T-helper 2 cell treated with Interferon-gamma antibody and Interleukin-4, amounts not matched to agents 5 μg/mL and 100 μg/mL, for 36 hours (primary cell): ENCODE data around the gene HERPUD2.
A peak's percentile ranks its signal among the peaks of the same experiment; 100 is the strongest.
"Not testable (repeated sequence)": the region's sequence is repeated elsewhere in the genome, so short reads cannot be mapped to it uniquely, and the experiment has no call there.

Source experiments
- DNase-seq: peaks from one replicate; pipeline ENCODE4 v3.0.0; 2021; ENCODE audit warnings: low spot score
- H3K27ac Mint-ChIP-seq: one replicate; pipeline ENCODE4 v1.8.0; 2021; ENCODE audit warnings: mild to moderate bottlenecking, mixed read lengths
- H3K27me3 Mint-ChIP-seq: one replicate; pipeline ENCODE4 v1.8.0; 2021; ENCODE audit warnings: low read depth, mixed read lengths
- H3K36me3 Mint-ChIP-seq: one replicate; pipeline ENCODE4 v1.8.0; 2021; ENCODE audit warnings: low read depth, mixed read lengths
- H3K4me1 Mint-ChIP-seq: one replicate; pipeline ENCODE4 v1.8.0; 2021; ENCODE audit warnings: low read depth, mixed read lengths
- H3K4me3 Mint-ChIP-seq: one replicate; pipeline ENCODE4 v1.8.0; 2022; ENCODE audit warnings: mild to moderate bottlenecking, moderate library complexity, mixed read lengths
- H3K9me3 Mint-ChIP-seq: one replicate; pipeline ENCODE4 v1.8.0; 2021; ENCODE audit warnings: mixed read lengths

The HERPUD2 gene

DNA sequence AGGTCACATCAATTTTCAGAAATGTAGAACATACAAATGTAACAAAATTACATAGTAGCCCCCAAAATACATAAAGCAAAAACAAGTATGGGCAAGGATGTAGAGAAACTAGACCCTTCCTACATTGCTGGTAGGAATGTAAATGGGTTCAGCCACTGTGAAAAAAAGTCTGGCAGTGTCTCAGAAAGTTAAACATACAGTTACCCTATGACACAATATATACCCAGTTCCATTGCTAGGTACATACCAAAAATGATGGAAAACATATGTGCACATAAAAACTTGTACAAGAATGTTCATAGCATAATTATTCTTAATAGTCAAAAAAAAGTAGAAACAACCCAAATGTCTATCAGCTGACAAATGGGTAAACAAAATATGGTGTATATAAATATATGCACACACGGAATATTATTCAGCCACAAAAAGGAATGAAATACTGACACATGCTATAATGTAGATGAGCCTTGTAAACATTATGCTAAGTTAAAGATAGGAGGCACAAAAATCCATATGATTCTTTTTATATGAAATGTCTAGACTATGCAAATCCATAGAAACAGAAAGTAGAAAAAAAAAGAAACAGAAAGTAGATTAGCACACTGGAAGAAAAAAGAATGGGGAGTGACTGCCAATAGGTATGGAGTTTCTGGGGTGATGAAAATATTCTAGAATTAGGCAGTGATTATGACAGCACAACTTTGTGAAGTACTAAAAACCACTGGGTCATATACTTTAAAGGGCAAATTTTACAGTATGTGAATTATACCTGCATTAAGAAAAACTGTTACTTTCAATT, 13.5 kb downstream of the HERPUD2 start:
- no peak for DNase-seq
- Mint-ChIP-seq H3K4me3 (peak overlapping the region; percentile 21), H3K27me3 (no peaks in the 10 kb centered on the region), H3K4me1 (peaks cover 33% of the 10 kb centered on the region), H3K36me3 (peaks cover 23% of the 10 kb centered on the region), H3K9me3 (peaks cover 4% of the 10 kb centered on the region), H3K27ac (no peak overlapping the region)

DNA sequence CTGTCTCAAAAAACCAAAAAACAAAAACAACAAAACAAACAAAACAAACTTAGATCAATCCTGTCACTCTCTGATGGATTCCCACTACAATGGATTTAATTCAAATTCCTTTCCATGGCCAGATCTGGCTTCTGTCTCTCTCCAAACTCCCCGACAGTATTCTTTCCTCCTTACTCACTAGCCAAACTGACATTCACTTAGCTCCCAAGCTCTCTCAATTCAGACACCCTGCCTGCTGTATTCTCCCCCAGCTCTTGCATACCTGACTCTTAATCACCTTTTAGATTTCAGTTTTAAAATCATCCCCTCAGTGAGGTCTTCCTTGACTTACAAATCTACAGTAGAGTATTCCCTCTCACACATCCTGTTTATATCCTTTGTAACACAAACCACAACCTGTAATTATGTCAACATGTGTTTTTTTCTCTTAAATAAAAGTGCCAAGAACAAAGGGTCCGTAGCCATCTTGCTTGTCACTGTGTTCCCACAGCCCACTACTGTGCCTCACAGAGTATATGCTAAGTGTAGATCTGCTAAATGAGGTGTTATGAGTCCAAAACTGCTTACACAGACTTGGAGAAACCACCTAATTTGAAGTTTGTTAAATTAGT, 14.4 kb downstream of the HERPUD2 start:
- no peak for DNase-seq
- Mint-ChIP-seq H3K27me3 (no peaks in the 10 kb centered on the region), H3K9me3 (peaks cover 4% of the 10 kb centered on the region), H3K27ac (peak overlapping the region; percentile 18), H3K4me3 (no peak overlapping the region), H3K36me3 (peaks cover 22% of the 10 kb centered on the region), H3K4me1 (peaks cover 36% of the 10 kb centered on the region)

DNA sequence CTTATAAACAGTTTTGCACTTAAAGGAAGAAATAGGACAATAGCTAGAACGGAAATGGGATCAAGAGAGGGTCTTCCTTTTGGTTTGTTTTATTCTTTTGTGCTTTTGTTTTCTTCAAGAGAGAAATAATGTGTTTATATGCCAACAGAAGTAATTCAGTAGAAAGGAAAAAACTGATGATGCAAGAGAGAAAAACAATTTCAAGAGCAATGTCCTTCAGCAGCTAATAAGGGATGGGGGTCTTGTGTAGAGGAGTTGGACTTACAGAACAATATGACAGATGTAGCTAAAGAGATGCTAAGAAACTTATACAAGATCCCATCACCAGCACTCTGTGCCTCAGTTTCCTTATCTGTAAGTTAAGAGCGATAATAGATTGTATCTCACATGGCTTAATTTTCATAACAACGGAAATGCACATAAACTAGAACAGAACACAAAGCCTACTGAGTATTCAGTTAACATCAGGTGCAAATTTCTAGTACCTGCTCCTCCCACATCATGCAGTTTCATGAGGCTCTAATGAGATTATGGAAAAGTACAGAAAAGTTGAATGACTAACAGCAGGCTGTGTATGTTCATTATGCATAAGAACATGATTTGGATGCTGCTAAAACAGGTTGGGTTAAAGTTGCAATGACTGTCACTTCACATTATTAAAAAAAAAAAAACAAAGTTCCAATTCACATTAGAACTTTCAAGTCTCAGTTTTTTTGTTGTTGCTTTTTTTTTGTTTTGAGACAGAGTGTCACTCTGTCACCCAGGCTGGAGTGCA, 17.2 kb downstream of the HERPUD2 start:
- Mint-ChIP-seq H3K4me3 (no peak overlapping the region), H3K9me3 (no peaks in the 10 kb centered on the region), H3K36me3 (peaks cover 14% of the 10 kb centered on the region), H3K4me1 (peaks cover 30% of the 10 kb centered on the region), H3K27me3 (no peaks in the 10 kb centered on the region), H3K27ac (no peak overlapping the region)
- DNase-seq, result no peak

DNA sequence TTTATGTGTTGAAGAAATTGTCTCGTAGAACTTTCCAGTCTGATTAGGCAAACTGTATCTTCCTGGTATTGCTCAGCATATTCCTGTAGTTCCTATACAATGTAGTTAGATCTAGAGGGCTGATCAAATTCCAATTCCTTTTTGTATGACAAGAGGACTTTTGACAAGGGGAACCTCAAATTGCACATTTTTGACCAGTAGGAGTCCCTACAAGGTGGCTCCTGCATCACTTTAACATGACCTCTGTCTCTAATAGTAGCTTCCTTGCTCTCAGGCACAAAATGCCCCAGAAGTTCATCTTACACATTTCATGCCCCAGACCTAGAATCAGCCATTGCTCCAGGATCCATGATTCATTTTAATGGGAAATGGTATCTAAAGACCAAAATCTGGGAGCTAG, 18.7 kb downstream of the HERPUD2 start:
- DNase-seq, result no peak
- H3K9me3 Mint-ChIP-seq, result no peaks in the 10 kb centered on the region
- H3K4me3 Mint-ChIP-seq, result no peak overlapping the region
- H3K36me3 Mint-ChIP-seq, result peaks cover 11% of the 10 kb centered on the region
- no peak overlapping the region for H3K27ac Mint-ChIP-seq
- no peaks in the 10 kb centered on the region for H3K27me3 Mint-ChIP-seq
- peaks cover 22% of the 10 kb centered on the region for H3K4me1 Mint-ChIP-seq

DNA sequence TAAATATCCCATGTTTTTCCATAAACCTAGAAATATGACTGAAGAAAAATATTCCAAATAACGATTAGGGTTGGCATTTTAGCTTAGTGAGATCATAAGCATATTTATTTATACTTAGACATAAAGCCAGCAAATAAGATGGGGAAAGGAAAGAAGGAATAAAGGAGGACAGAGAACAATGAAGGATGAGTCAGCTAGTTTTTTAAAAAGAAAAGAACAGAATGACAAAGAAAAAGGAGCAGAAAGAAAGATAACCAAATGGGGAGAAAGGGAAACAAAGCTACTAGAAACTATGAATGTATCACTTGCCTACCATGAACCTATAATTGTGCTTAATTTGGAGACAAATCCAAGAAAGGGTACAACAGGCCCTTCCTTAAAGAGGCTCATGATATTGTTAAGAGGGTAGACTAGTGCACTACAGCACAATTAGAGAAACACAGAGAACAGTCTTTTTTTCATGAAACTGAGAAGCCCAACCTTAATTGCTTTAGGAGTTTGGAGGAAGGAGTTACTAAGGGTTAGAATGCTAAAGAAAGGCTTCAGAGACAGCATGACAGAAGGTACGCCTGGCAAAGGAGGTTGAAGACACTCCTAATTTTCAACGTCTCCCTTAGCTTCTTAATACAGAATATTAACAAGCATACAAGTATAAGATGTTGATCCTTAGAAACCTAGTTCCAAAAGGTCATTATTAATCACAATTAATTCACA, 23.9 kb downstream of the HERPUD2 start:
- no peak for DNase-seq
- H3K9me3 Mint-ChIP-seq, result no peaks in the 10 kb centered on the region
- peaks cover 35% of the 10 kb centered on the region for H3K36me3 Mint-ChIP-seq
- peaks cover 4% of the 10 kb centered on the region for H3K4me1 Mint-ChIP-seq
- H3K27ac Mint-ChIP-seq, result peak overlapping the region; percentile 22
- no peak overlapping the region for H3K4me3 Mint-ChIP-seq
- H3K27me3 Mint-ChIP-seq, result no peaks in the 10 kb centered on the region

DNA sequence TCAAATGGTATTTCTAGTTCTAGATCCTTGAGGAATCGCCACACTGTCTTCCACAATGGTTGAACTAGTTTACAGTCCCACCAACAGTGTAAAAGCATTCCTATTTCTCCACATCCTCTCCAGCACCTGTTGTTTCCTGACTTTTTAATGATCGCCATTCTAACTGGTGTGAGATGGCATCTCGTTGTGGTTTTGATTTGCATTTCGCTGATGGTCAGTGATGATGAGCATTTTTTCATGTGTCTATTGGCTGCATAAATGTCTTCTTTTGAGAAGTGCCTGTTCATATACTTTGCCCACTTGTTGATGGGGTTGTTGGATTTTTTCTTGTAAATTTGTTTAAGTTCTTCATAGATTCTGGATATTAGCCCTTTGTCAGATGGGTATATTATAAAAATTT, 34.5 kb downstream of the HERPUD2 start:
- H3K36me3 Mint-ChIP-seq, result peaks cover 66% of the 10 kb centered on the region
- not testable (repeated sequence) for DNase-seq, H3K27me3 Mint-ChIP-seq, H3K4me3 Mint-ChIP-seq, H3K27ac Mint-ChIP-seq
- H3K9me3 Mint-ChIP-seq, result peaks cover 21% of the 10 kb centered on the region
- peaks cover 14% of the 10 kb centered on the region for H3K4me1 Mint-ChIP-seq

DNA sequence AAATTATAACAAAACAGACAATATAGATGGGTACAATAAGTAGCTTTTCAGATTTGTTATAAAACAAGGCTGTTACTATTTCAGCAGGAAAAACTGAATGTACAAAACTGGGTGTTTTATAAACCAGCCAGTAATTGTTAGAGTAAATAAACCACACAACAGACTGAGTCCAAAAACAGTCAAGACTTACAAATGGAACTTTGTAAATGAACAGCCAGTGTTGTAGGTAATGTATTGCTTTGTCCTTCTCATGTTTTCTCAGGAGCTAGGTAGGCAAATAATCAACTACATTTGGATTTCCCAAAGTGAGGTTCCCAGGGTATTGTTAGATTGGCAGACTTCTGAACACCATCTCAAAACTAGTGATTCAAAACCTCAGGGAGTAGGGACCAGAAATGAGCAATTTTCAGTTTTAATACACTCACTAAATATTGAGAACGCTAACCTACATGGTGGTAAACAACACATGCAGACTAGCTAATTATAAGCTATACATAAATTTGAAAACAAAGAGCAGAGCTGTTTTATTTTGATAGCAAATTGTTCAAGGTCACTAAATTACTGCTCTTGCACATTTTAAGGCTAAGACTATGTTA, 36.2 kb downstream of the HERPUD2 start:
- H3K27ac Mint-ChIP-seq, result no peak overlapping the region

DNA sequence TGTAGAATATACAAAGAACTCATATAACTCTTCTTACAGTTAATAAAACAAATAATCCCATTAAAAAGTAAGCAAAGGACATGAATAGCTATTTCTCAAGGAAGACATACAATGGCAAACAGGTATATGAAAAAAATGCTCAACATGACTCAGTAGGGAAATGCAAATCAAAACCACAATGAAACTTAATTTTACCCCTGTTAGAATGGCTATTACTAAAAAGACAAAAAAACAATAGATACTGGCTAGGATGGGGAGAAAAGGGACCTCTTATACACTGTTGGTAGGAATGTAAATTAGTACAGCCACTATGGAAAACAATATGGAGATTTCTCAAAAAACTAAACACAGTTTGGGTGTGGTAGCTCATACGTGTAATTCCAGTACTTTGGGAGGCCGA, 37.8 kb downstream of the HERPUD2 start:
- DNase-seq, result no peak
- H3K9me3 Mint-ChIP-seq, result peaks cover 32% of the 10 kb centered on the region
- H3K27ac Mint-ChIP-seq, result no peak overlapping the region
- H3K4me3 Mint-ChIP-seq, result no peak overlapping the region
- H3K36me3 Mint-ChIP-seq, result peaks cover 68% of the 10 kb centered on the region
- peaks cover 36% of the 10 kb centered on the region for H3K4me1 Mint-ChIP-seq
- no peaks in the 10 kb centered on the region for H3K27me3 Mint-ChIP-seq

More for the DNA sequence above, 36.2 kb downstream of the HERPUD2 start:
- peaks cover 22% of the 10 kb centered on the region for H3K4me1 Mint-ChIP-seq
- H3K4me3 Mint-ChIP-seq, result no peak overlapping the region
- peaks cover 61% of the 10 kb centered on the region for H3K36me3 Mint-ChIP-seq
- no peak for DNase-seq
- no peaks in the 10 kb centered on the region for H3K27me3 Mint-ChIP-seq
- peaks cover 17% of the 10 kb centered on the region for H3K9me3 Mint-ChIP-seq

DNA sequence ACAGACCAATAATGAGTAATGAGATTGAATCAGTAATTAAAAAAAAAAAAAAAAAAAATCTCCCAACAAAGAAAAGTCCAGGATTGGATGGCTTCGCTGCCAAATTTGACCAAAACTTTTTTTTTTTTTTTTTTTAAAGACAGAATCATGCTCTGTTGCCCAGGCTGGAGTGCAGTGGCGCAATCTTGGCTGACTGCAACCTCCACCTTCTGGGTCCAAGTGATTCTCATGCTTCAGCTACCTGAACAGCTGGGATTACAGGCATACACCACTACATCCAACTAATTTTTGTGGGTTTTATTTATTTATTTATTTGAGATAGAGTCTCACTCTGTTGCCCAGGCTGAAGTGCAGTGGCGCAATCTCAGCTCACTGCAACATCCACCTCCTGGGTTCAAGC, 40.4 kb downstream of the HERPUD2 start:
- Mint-ChIP-seq H3K4me1 (peaks cover 40% of the 10 kb centered on the region), H3K9me3 (peaks cover 20% of the 10 kb centered on the region), H3K36me3 (peaks cover 66% of the 10 kb centered on the region)
- not testable (repeated sequence) for H3K4me3 Mint-ChIP-seq, H3K27me3 Mint-ChIP-seq, H3K27ac Mint-ChIP-seq, DNase-seq

DNA sequence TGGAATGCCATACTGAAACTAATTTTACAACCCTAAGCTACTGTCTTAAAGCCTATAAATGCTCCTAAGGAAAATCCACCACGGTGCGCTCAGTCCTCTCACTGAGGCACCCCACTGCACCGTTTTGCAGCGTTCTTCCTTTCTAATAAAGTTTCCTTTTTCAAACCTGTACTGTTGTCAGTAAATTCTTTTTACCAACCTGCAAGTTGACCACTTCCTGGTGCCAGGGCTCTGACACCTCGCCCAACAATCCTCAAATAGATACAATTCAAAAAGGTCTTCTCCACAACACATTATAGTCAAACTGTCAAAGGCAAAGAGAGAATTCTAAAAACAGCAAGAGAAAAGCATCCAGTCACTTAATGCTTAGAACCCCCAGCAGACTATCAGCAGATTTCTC, 42.8 kb downstream of the HERPUD2 start:
- Mint-ChIP-seq H3K4me1 (peaks cover 35% of the 10 kb centered on the region), H3K36me3 (peaks cover 59% of the 10 kb centered on the region), H3K27ac (peak overlapping the region; percentile 61), H3K9me3 (peaks cover 20% of the 10 kb centered on the region), H3K4me3 (peak overlapping the region; percentile 32), H3K27me3 (no peaks in the 10 kb centered on the region)
- no peak for DNase-seq

DNA sequence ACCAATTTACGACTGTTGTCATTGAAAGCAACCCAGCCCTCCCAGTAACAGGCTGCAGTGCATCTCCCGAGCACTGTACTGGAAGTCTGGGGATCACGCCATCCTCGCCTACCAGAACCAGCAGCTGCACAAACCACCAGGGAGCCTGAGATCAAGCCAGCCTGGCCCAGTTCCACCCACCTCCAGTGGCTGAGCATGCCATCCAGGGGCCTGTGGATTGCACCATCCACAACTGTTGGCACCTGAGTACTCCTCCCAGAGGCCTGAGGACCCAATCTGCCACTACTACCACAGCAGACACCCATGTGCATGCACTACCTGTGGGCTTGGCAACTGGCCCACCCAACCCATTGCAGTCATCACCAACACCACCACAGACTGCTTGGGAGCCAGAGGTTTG, 44.2 kb downstream of the HERPUD2 start:
- Mint-ChIP-seq H3K27ac (no peak overlapping the region), H3K27me3 (no peaks in the 10 kb centered on the region), H3K36me3 (peaks cover 48% of the 10 kb centered on the region), H3K9me3 (peaks cover 20% of the 10 kb centered on the region), H3K4me3 (no peak overlapping the region), H3K4me1 (peaks cover 37% of the 10 kb centered on the region)
- no peak for DNase-seq

DNA sequence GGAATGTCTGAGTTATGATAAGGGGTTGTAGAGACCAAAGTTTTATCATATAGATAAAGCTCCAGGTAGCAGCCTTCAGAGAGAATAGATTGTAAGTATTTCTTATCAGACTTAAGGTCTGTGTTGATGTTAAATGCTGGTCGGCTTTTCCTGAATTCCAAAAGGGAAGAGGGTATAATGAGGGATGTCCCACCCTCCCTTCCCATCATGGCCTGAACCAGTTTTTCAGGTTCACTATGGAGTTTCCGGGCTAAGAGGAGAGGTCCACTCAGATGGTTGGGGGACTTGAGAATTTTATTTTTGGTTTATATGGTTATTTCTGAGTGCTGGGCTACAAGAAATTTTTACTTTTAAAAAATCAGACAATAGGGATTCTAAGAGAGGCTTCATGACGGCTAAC, 45.2 kb downstream of the HERPUD2 start:
- peaks cover 16% of the 10 kb centered on the region for H3K9me3 Mint-ChIP-seq
- H3K27me3 Mint-ChIP-seq, result no peaks in the 10 kb centered on the region
- DNase-seq, result no peak
- H3K4me1 Mint-ChIP-seq, result peaks cover 34% of the 10 kb centered on the region
- H3K4me3 Mint-ChIP-seq, result no peak overlapping the region
- no peak overlapping the region for H3K27ac Mint-ChIP-seq
- H3K36me3 Mint-ChIP-seq, result peaks cover 40% of the 10 kb centered on the region

DNA sequence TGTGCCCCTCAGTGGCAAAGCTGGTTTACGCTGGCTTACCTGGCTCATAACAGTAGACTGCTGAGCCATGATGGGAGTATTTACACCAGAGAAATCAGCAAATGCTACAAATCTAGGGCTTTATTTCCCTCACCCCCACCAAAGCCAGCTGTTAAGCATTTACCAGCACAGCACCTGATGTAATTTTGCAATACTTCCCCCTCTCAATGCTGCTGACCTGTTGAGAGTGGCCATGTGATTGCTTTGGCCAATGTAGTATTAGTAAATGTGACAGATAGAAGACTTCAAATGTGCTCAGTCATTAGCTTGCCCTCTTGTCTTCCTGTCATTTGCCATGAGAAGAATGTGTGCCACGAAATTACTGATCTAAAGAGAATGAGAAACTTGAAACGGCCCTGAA, 46.6 kb downstream of the HERPUD2 start:
- DNase-seq, result no peak
- H3K27me3 Mint-ChIP-seq, result no peaks in the 10 kb centered on the region
- peaks cover 31% of the 10 kb centered on the region for H3K36me3 Mint-ChIP-seq
- H3K27ac Mint-ChIP-seq, result no peak overlapping the region
- peaks cover 13% of the 10 kb centered on the region for H3K9me3 Mint-ChIP-seq
- peaks cover 28% of the 10 kb centered on the region for H3K4me1 Mint-ChIP-seq
- no peak overlapping the region for H3K4me3 Mint-ChIP-seq
